GM19467 (cell line): ENCODE results near the gene PROCA1.
"Not testable (repeated sequence)": the region's sequence is repeated elsewhere in the genome, so short reads cannot be mapped to it uniquely, and the experiment has no call there.

Experiments used
- ATAC-seq: cut with Tn5 transposase; IDR thresholded peaks from one replicate; pipeline ENCODE4 v1.9.1; 2021; ENCODE audit warnings: mild to moderate bottlenecking, moderate library complexity; ENCODE audit not compliant: unreplicated experiment

PROCA1 gene

DNA sequence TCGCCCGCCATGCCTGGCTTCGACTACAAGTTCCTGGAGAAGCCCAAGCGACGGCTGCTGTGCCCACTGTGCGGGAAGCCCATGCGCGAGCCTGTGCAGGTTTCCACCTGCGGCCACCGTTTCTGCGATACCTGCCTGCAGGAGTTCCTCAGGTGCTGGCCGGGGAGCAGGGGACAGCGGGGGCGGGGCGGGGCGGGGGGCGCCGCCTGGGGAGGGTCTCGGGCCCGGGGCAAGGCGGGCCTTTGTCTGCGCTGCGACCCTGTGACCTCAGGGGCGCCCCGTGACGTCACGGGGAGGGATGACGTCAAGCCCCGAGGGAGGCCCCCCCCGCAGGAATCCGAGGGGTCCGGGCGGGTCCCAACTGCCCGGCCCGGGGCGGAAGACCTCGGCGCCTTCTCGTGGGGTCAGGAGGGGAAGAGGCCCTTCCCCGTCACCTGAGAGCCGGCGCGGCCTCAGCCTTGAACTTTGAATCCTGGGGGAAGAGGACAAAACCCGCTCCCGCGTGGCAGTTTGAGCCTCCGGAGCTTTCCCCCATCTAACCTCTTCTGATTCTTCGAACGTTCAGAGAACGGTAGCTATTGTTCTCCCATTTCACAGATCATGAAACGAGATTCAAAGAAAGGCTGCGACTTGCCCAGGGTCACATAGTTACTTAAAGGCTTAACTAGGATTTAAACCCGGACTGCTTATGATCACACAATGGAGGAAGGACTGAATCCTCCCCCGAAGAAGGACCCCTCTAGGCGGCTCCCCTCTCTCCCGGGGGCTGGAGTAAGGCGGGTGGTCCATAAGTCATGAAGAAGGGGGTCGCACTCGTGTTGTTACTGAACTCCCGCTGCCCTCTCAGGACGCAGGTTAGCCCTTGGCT is 32.6 kb upstream of the PROCA1 start:
- ATAC-seq = peak; percentile 16

DNA sequence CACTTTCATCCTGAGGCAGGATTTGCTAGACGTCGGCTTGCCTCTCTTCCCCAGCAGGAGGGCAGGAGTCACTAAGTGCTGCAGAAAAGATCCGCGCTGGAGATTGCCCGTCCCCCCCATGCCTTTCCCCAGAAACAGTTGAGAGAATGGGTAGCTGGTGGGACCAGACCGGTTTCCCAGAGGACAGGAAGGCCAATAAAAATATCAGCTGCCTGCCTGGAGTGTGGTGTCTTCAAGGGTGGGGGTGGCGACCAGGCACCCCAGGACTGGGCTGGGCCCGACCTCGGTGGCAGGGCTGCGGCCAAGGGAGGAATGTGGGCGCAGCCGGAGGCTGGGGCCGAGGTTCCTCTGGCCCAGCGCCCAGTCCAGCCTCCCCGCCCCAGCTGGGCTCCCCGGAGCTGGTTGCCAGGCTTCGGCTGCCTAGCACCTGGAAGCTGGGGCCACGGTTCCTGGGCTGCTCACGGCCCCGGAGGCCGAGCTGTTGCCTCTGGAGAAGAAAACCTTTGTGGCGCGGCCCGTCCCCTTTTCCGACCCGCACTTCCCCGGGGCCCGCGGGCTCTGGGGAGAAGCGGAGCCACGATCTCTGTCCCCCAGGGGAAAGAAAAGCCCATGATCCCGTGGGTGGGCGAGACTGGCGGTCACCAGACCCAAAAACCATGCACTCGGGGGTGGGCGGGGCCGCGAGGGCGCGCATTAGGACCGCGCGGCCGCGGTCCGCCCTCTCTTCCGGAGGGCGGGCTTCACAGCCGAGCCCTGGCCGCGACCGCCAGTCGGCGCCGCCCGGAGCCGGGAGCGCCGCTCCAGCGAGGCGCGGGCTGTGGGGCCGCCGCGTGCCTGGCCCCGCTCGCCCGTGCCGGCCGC is 31.8 kb upstream of the PROCA1 start, which contains the start of gene TRAF4:
TSS of gene TRAF4 (plus strand) at position 769 of the 861 bp plus-strand sequence. CDS start 102 bp downstream, outside the sequence.
- peak; percentile 52 for ATAC-seq

DNA sequence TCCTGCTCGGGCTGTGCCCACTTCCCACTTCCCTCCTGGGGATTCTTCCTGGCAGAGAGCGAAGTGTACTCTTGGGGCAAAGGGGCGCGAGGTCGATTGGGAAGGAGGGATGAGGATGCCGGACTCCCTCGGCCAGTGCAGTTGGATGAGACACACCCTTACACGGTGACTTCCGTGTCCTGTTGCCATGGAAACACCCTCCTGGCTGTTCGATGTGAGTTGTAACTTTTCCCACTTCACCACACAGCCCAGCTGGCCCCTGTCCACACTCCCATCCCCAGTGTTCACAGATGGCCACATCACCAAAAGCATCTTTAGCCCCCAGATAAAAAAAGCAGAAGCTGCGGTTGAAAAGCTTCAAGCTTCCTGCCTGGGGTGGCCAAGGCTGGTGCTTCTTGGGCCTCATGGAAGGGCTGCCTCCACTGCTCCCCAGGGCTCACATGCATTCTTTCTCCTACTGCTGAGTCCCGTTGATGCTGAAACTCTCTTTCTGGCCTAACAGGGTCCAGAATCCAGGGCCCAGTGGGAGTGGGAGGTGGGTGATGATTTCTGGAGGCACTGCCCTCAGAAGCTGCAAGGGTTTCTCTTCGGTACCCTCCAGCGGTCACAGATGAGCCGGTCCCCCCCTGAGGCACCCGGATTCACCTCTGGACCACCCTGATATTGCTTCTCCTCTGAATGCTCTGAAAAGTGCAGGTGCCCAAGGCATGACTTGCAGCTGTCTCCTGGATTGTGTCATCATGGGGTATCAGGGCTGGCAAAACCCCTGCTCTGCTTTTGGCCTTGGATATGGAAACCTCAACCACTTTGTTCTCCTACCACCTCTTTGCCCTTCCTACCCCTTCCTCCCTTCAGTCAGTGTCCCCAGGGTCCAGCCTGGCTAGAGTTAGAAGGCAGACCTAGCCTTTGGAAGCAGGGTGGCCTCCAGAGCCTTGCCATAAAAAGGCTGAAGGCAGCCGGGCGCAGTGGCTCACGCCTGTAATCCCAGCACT is 30.0 kb upstream of the PROCA1 start:
- ATAC-seq = no peak

DNA sequence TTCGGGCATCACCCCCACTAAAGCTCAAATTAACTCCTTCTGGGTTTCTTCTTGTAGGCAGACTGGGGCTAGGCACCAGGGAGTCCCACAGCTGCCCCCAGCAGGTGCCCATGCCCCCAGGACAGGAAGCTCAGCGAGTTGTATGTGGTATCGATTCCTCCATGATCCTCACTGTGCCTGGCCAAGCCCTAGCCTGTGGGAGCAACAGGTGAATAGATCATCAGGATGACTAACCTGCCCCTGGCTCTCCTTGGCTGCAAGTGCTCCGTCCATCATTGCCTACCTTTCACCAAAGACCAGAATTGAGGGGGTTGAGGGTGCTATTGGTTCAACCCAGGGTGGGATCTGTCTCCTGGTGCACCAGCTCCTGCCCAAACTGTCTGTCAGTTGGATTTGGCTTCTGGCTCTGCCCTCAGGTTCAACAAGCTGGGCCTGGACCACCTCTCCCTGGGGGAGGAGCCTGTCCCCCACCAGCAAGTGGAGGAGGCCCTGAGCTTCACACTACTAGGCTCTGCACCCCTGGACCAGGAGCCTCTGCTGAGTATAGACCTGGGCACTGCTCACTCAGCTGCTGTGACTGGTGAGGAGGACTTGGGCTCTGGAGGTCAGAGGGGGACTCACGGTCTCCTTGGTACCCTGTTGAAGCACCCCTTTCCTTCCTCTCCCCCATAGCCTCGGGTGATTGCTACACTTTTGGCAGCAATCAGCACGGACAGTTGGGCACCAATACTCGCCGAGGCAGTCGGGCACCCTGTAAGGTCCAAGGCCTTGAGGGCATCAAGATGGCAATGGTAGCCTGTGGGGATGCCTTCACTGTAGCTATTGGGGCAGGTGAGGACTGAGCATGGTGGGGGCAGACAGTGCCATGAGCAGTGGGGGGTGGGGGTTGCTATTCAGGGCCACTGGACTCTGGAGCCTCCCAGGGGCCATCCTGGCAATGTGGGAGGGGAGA is 29.0 kb upstream of the PROCA1 start:
- no peak for ATAC-seq

DNA sequence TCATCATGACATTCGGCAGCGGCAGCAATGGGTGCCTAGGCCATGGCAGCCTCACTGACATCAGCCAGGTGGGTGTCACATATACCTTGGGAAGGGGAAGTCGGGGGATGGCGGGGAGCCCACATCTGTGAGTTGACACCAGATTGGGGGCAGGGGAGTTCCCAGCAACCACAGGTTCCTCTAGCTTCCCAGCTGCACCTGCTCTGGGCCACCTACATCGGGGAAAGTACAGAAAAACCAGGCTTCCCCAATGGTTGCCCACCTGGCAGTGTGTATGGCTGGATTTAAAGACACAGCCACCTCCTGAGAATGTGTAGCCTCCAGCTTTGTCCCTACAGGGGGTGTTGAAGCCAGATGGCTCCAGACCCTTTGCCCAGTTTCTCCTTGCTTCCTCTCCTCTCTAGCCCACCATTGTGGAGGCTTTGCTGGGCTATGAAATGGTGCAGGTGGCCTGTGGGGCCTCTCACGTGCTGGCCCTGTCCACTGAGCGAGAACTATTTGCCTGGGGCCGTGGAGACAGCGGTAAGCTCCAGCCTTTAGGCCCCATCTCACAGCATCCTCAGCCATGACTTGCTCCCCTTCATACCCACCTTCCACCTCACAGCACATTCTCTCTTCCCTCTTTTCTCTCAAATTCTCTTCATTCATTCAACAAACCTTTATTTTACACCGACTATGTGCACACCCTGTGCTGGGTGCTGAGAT is 27.1 kb upstream of the PROCA1 start:
- no peak for ATAC-seq

DNA sequence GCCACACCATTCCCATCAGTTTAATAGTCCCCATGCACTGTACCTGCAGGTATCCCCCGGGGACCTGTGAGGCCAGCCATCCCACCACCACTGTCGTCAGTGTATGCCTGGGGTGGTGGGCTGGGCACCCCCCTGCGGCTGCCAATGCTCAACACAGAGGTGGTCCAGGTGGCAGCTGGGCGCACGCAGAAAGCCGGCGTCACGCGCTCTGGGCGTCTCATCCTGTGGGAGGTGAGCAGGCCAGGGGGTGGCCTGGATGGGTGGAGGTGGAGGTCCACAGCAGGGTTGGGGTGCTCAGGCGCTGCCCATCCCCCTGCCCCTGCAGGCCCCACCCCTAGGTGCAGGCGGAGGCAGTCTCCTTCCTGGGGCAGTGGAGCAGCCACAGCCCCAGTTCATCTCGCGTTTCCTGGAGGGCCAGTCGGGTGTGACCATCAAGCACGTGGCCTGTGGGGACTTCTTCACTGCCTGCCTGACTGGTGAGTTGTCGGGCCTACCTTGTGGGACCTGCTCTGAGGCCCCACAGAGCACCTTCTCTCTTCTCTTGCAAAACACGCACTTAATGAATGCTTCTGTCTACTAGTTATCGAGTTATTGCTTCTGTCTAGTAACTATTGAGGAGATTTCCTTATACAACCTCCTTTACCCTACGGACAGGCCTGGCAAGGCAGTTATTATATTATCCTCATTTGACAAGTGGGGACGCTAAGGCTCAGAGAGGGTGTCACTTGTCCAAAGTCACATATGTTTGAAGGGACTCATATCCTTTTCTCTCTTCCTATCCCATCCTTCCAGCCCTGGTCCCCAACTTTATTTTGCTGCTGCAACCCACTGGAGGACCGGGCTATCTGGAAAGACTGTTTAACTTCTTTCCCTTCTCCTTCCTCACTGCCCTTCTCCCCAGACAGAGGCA is 26.3 kb upstream of the PROCA1 start:
- ATAC-seq = peak; percentile 57

DNA sequence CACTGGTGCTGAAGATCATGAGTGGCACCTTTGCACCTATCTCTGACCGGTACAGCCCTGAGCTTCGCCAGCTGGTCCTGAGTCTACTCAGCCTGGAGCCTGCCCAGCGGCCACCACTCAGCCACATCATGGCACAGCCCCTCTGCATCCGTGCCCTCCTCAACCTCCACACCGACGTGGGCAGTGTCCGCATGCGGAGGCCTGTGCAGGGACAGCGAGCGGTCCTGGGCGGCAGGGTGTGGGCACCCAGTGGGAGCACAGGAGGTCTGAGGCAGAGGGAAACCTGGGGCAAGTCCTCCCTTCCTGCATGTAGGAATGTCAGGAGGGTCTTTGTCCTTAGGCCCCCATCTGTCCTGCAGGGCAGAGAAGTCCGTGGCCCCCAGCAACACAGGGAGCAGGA is 25.6 kb upstream of the PROCA1 start:
- no peak for ATAC-seq

DNA sequence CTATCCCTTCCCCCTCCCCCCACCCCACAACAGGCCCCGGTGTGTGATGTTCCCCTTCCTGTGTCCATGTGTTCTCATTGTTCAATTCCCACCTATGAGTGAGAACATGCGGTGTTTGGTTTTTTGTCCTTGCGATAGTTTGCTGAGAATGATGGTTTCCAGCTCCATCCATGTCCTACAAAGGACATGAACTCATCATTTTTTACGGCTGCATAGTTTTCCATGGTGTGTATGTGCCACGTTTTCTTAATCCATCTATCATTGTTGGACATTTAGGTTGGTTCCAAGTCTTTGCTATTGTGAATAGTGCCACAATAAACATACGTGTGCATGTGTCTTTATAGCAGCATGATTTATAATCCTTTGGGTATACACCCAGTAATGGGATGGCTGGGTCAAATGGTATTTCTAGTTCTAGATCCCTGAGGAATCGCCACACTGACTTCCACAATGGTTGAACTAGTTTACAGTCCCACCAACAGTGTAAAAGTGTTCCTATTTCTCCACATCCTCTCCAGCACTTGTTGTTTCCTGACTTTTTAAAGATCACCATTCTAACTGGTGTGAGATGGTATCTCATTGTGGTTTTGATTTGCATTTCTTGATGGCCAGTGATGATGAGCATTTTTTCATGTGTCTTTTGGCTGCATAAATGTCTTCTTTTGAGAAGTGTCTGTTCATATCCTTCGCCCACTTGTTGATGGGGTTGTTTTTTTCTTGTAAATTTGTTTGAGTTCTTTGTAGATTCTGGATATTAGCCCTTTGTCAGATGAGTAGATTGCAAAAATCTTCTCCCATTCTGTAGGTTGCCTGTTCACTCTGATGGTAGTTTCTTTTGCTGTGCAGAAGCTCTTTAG is 24.5 kb upstream of the PROCA1 start:
- not testable (repeated sequence) for ATAC-seq

DNA sequence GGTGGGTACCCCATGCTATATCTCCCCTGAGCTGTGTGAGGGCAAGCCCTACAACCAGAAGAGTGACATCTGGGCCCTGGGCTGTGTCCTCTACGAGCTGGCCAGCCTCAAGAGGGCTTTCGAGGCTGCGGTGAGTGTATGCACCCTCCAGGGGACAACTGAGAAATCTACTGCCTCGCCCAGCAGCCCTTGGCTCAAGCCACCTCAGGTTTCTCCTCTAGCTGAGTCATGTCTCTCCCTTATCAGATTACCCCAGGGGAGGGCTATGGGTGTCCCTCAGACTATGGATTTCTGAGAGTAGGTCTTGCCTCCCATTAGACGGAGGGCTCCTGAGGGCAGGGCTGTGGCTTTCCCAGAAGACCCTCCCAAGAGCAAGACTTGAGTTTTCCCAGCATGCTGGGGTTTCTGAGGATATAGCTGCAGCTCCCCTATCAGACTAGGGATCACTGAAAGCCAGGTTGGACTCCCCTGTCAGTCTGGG is 23.6 kb upstream of the PROCA1 start:
- no peak for ATAC-seq

DNA sequence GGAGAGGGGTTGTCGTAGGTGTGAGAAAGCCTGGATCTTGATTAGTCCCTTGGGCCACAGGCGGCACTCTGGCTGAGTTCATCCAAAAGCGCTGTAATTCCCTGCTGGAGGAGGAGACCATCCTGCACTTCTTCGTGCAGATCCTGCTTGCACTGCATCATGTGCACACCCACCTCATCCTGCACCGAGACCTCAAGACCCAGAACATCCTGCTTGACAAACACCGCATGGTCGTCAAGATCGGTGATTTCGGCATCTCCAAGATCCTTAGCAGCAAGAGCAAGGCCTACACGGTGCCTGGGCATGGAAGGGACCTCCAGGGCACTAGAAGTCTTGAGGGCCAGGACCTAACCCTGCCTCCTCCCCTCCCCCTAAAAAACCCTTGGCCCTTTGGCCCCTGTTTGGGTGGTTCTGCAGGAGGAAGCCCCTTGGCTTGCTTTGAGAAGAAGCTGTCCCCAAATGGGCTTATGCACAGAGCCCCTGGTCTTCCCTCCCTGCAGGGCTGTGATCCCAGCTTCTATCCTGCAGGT is 23.1 kb upstream of the PROCA1 start:
- ATAC-seq = no peak

DNA sequence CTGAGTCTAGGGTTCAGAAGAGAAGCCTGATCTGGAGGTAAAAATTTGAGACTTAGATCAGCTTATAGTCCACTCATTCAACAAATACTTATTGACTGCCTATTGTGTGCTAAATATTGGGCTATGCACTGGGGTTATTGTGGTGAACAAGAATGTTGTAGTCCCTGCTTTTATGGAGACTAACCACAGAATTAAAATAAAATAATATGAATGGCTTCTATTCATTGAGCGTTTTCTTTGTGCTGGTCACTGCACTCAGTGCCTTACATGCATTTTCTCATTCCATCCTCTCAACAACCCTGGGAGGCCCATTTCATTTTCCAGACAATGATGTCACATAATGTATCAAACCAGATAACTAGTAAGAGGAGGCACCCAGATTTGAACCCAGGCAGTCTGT is 21.7 kb upstream of the PROCA1 start:
- no peak for ATAC-seq

DNA sequence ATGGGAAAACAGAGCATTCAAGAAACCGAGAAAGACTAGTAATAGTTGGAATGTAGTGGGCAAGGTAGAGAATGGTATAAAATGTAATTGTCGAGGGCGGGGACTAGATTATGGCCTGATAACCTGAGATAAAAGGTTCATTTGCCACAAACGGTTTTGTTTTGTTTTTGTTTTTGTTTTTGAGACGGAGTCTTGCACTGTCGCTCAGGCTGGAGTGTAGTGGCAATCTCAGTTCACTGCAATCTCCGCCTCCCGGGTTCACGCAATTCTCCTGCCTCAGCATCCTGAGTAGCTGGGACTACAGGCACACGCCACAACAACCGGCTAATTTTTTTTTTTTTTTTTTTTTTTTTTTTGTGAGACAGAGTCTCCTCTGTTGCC is 18.3 kb upstream of the PROCA1 start:
- ATAC-seq = no peak

DNA sequence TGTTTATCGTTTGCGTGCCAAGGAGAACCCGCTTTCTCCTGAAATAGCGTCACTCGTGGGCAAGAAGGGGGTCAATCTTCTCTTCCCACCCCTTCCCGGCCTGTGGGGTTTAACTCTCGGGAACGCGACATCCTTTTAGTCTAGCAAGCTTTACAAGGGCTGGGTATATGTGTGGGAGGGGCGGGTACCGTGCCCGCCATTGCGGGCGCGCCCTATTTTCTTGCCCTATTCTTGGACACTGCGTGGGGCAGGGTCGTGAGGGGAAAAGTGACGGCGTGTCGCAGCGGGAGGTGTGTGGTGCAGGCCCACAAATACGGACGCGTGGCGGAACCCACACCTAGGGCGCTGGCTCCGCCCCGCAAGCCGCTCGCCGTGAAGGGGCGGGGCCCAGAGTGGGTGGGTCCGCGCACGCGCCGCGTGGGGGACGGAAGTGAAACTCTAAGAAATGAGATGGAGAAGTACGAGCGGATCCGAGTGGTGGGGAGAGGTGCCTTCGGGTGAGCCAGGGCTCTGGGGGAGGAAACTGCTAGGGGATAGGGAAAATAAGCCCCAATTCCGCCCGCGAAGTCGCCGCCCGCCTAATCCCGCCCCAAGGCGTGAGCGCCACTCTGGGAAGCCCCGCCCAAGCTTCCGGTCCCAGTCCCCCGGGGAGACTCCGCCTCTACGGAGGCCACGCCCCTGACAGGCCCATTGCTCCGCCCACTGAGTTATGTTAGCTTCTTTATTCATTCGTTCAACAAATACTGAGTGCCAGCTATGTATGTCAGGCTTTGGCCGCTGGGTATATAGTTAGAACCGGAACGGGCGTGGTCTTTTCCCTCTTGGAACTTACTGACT is 16.9 kb upstream of the PROCA1 start, which contains the start of gene NEK8:
TSS of gene NEK8 (plus strand) at position 425 of the 837 bp plus-strand sequence. CDS start at position 451, 26 bp downstream.
- peak; percentile 32 for ATAC-seq

DNA sequence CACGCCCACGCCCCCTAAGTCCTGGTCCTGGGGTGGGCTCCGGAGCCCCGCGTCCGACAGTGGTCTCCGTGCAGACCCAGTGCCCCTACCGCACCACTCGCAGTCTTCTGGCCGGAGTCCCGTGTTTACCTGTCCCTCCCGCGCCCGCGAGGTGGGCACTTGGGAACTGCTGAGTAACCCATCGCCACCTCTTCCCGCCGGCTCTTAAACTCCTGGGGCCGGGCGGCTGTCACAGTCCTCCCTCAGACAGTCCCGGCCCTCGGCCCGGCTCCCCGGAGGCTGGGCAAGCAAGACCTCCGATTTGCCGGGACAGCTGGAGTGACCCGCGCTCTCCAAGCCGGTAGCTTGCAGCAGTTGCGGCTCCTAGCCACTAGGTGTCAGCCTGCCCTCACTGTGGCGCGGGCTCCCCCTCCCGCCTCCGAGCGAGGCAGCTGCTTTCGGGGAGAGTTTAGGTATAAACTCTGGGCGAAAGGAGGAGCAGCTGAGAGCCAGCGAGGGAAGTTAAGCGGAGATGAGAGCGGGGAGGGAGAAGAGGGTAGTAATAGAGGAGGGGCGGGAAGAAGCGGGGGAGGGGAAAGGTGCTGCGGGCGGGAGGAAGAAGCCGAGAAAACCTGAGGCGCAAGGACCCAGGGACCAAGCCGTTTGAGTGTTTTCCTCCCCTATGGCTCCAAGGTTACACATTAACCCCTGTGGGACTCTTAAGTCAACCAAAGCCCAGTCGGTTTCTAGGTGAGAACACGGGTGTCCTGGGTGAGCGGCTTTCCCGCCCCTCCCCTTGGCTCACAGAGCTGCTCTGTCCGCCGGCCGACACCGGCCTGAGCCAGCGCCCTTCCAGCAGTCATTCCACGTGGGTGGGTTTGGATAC is 15.2 kb upstream of the PROCA1 start:
- peak; percentile 43 for ATAC-seq

DNA sequence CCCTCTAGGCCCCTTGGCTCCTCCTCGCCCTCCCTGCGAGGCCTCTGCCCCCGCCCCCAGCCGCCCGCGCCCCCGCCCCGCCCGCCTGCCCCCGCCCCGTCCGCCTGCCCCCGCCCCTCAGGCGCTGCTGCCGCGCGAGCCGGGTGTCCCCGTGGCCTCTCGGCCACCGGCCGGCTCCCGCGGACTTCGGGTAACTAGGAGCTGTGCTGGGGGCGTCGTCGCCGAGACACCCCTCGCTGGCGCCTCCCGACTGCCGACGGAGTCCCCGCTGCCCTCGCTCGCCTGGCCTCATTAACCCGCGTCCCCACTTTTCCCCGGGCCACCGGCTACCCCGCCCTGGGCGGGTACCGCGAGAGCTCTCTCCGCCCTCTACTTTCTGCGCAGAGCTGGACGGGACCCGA is 14.5 kb upstream of the PROCA1 start, which contains the start of gene TLCD1:
TSS of gene TLCD1 (minus strand) at position 8 of the 401 bp plus-strand sequence. CDS start 136 bp downstream, outside the sequence.
- no peak for ATAC-seq
